Dendritic cell treated with granulocyte-macrophage colony-stimulating factor and Interleukin-4, amounts not matched to agents 40 ng/mL and 50 ng/mL, for 4 days (primary cell): ENCODE results near the gene ECE2.
"Not testable (repeated sequence)": the region's sequence is repeated elsewhere in the genome, so short reads cannot be mapped to it uniquely, and the experiment has no call there.

Experiments used
- H3K27ac Mint-ChIP-seq: one replicate; pipeline ENCODE4 v1.8.0; 2022; ENCODE audit warnings: mild to moderate bottlenecking, mixed read lengths
- H3K27me3 Mint-ChIP-seq: one replicate; pipeline ENCODE4 v1.8.0; 2022; ENCODE audit warnings: mild to moderate bottlenecking, mixed read lengths
- H3K36me3 Mint-ChIP-seq: one replicate; pipeline ENCODE4 v1.8.0; 2022; ENCODE audit warnings: low read depth, mixed read lengths
- H3K4me1 Mint-ChIP-seq: one replicate; pipeline ENCODE4 v1.8.0; 2022; ENCODE audit warnings: low read depth, mixed read lengths
- H3K4me3 Mint-ChIP-seq: one replicate; pipeline ENCODE4 v1.8.0; 2022; ENCODE audit warnings: mild to moderate bottlenecking, moderate library complexity, mixed read lengths
- H3K9me3 Mint-ChIP-seq: one replicate; pipeline ENCODE4 v1.8.0; 2022; ENCODE audit warnings: mixed read lengths
- intact Hi-C: fragments of 100-400 bp; cut with micrococcal nuclease; formaldehyde crosslinking; loops from one replicate; pipeline ENCODE4 v1.15.0; 2022

Gene ECE2

DNA sequence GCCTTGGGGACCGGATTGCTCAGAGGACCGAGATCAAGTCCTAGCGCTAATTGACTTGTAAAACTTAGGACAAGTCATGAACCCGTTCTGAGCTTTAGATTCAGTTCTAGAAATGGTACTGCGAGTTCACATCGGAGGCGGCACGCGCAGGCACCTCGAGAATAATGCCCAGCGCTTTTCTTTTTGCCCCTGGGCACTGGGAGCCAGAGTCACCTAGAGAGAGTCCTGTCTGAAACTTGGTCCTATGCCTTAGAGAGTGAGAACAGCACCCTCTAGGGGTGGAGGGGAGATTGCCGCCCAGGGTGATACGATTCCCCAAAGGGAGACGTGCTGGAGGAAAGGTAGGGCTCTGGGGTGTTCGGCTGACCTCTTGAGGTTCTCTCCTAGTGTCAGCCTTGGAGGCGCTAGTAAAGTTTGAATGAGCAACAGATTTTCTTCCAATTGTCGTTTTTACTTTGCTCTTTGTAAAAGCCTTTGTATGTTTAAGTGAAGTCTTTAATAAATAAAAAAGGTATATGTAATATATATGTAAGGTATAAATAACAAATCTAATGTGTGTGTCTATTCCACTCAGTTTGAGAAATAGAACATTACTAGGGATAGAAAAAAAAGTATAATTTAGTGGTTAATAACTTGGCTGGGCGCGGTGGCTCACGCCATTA is 25.5 kb upstream of the ECE2 start:
- Mint-ChIP-seq H3K27me3 (no peaks in the 10 kb centered on the region), H3K4me1 (peaks cover 27% of the 10 kb centered on the region), H3K36me3 (peaks cover 15% of the 10 kb centered on the region), H3K27ac (peak overlapping the region; percentile 99), H3K4me3 (peak overlapping the region; percentile 93), H3K9me3 (no peaks in the 10 kb centered on the region)
- intact Hi-C loops: loop anchor here (1.0 to 5.0 kb wide), 3 partner anchors 23 to 355 kb away; partner anchors contain the start of gene ABCC5

DNA sequence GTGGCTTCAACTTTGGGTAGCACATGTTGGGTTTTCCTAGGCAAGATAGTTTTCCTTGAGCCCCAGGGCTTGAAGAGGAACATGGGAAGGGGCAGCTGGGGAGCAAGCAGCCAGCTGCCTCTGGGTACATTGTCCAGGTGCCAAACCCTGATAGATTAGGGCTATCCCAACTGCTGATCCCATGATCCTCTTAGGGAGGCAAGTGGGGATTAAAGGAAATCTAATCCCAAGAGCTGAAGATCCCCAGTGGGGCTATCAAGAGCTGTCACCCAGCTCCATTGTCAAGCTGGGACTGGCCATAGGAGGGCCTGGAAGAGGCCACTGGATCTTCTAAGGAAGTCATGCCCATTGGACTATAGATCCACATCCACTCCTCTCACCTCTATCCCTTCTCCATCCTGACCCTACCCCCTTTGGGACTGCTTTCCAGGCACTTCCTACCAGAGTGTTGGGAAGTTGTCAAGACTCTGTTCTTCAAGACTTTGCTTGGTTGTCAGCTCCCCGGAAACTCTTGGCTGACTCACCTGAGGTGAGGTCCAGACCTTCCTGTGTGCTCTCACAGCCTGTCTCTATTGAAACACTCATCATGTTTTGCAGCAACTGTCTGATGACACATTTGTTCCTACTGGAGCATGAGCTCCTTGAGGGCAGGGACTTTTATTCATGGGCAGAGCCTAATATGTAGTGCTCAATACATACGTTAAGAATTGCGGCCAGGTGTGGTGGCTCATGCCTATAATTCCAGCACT is 20.4 kb upstream of the ECE2 start:
- Mint-ChIP-seq H3K4me1 (peaks cover 9% of the 10 kb centered on the region), H3K9me3 (no peaks in the 10 kb centered on the region), H3K27me3 (peaks cover 27% of the 10 kb centered on the region), H3K4me3 (no peak overlapping the region), H3K27ac (no peak overlapping the region), H3K36me3 (peaks cover 16% of the 10 kb centered on the region)
- intact Hi-C loops: no loop called here

- intact Hi-C loops: no loop called here
- Mint-ChIP-seq H3K27ac (no peak overlapping the region), H3K36me3 (peaks cover 16% of the 10 kb centered on the region), H3K9me3 (no peaks in the 10 kb centered on the region), H3K27me3 (peaks cover 44% of the 10 kb centered on the region), H3K4me1 (peaks cover 21% of the 10 kb centered on the region), H3K4me3 (no peak overlapping the region)
Measured at GRCh38 chr3:184257083-184257915, 18.5 kb upstream of the ECE2 start.

DNA sequence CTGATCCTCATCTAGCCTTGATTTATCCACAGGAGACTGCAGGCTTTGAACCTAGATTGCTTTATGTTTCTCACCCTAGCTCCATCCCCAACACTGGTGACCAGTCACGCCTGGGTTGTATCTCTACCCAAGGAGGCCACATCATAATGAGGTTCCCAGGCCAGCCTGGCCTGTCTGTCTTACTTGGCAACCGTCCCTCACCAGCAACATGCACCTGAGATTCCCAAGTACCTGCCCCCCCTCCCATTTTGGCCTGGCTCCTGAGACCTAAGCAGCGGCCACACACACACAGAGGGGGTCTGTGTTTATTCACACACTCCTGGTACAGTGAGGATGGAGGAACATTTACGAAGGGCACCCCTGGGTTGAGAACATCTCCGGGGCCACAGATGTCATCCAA is 16.9 kb upstream of the ECE2 start:
- Mint-ChIP-seq H3K27ac (no peak overlapping the region), H3K27me3 (peaks cover 58% of the 10 kb centered on the region), H3K9me3 (no peaks in the 10 kb centered on the region), H3K4me3 (no peak overlapping the region), H3K36me3 (peaks cover 16% of the 10 kb centered on the region), H3K4me1 (peaks cover 29% of the 10 kb centered on the region)
- intact Hi-C loops: no loop called here

DNA sequence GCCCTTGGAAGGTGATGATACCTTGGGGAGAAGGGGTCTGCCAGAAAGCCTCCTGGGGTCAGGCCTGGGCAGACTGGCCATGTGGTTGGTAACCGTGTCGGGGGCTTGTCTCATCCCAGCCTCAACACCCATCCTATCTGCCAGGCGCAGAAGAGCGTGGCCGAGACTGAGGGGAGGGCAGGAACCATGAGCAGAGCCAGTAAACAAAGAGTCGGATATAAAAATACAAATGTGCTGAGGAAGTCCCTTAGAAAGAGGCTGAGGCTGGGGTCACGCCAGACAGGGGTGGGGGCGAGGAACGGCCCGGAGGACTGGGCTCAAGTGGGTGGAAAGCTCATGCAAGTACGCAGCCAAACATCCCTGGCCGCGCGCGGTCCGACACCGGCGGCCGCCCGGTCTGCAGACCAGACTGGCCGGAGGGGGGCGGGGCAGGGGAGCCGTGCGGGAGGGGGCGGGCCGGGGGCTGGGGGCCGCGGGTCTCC is 16.4 kb upstream of the ECE2 start:
- Mint-ChIP-seq H3K27ac (no peak overlapping the region), H3K27me3 (peaks cover 62% of the 10 kb centered on the region), H3K4me1 (peaks cover 29% of the 10 kb centered on the region), H3K36me3 (peaks cover 16% of the 10 kb centered on the region), H3K4me3 (peak overlapping the region; percentile 44), H3K9me3 (no peaks in the 10 kb centered on the region)
- intact Hi-C loops: no loop called here

DNA sequence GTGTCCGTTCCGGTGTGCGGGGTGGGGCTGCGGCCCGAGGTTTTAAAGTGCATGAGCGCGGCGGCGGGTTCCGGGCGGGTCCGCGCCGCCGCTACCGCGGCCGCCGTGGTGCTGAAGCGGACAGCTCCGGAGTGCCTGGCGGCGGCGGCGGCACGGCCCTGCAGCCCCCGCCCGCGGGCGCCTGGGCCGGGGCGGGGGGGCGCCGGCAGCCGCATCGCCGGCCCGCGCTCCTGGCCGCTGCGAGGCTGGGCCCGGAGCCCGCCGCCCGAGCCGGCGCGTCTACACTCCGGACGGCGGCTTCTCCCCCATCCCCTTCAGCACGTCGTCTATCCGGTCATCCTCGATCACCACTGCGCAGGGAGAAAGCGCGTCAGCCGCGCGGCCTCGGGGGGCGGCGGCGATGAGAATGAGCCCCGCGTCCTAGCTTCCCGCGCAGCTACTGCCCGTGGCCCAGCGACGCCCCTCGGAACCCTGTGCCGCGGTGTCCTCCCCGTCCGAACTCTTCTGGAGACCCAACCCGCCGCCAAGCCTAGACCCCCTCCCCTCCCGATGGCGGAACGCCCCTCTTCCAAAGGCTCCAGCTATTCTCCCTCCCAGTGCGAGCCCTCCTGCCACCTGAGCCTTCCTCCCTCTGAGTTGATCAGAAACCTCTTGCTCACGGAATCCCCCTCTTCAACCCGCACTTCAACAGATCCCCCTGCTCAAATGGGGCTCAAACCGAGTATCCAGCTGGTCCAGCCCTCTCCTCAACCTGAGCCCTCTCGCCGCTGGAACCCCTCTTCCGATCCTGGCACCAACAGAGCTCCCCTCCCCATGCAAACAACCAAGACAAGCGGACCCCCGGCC is 15.7 kb upstream of the ECE2 start:
- Mint-ChIP-seq H3K27ac (no peak overlapping the region), H3K4me1 (peaks cover 29% of the 10 kb centered on the region), H3K36me3 (peaks cover 16% of the 10 kb centered on the region), H3K27me3 (peaks cover 66% of the 10 kb centered on the region), H3K9me3 (no peaks in the 10 kb centered on the region), H3K4me3 (peak overlapping the region; percentile 68)
- intact Hi-C loops: no loop called here

GRCh38 chr3:184260724-184261269 is 15.0 kb upstream of the ECE2 start:
- intact Hi-C loops: no loop called here
- H3K36me3 Mint-ChIP-seq: peaks cover 16% of the 10 kb centered on the region
- peaks cover 29% of the 10 kb centered on the region for H3K4me1 Mint-ChIP-seq
- H3K4me3 Mint-ChIP-seq: peak overlapping the region; percentile 68
- peaks cover 68% of the 10 kb centered on the region for H3K27me3 Mint-ChIP-seq
- H3K9me3 Mint-ChIP-seq: no peaks in the 10 kb centered on the region
- H3K27ac Mint-ChIP-seq: no peak overlapping the region

- intact Hi-C loops: no loop called here
- Mint-ChIP-seq H3K4me3 (peak within 1 kb of the TSS; percentile 68), H3K4me1 (peaks cover 29% of the 10 kb centered on the region), H3K27ac (no peak within 1 kb of the TSS), H3K9me3 (no peaks in the 10 kb centered on the region), H3K27me3 (peaks cover 72% of the 10 kb centered on the region), H3K36me3 (peaks cover 16% of the 10 kb centered on the region)
Measured at GRCh38 chr3:184261270-184261853, 14.5 kb upstream of the ECE2 start, which contains the start of gene CAMK2N2. Gene CAMK2N2, minus strand, starts transcription at chr3:184261553. Its CDS starts 268 bp downstream, at chr3:184261285.

DNA sequence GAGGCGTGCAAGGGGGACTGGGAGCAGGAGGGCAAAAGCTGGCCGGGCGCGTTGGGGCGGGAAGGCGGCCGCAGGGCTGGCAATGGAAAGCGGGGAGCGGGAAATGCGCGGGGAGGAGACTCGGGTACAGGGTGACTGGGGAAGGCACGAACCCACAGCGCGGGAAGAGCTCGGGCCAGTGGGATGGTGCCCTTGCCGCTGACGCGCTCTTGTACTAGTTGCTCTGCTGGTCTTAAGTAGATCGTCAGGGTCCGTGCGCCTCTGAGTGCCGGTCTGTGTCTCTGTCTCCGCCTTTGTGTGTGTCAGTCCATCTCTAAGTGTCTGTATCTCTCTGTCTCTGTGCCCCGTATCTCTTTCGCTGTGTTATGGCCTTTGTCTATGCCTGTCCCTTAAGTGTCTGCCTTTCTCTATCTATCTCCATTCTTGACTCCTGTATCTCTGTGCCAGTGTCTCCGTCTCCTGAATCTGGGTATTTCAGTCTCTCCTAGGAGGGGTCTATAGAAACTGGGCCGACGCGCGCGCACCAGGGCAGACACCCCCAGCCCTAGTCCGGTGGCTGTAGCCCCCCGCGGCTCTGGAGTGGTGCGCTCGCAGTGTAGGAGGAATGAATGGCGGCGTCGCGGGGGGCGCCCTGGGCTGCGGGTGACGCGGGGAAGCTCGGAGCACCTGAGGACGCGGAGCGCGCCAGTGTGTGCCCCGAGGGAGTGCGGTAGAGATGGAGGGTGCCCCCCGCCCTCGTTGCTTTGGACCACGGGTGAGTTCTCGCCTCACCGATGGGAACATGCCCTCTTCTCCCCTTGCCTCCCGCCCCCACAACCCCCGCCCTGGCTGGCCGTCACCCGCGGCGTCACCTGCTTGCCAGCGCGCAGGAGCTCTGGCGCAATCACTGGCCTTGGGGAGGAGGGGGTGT is 13.7 kb upstream of the ECE2 start:
- H3K4me3 Mint-ChIP-seq: peak overlapping the region; percentile 68
- H3K27ac Mint-ChIP-seq: no peak overlapping the region
- peaks cover 29% of the 10 kb centered on the region for H3K4me1 Mint-ChIP-seq

GRCh38 chr3:184262764-184263179 is 13.1 kb upstream of the ECE2 start:
- H3K4me1 Mint-ChIP-seq: peaks cover 29% of the 10 kb centered on the region
- no peaks in the 10 kb centered on the region for H3K9me3 Mint-ChIP-seq
- H3K27ac Mint-ChIP-seq: no peak overlapping the region
- no peak overlapping the region for H3K4me3 Mint-ChIP-seq
- intact Hi-C loops: no loop called here
- H3K36me3 Mint-ChIP-seq: peaks cover 11% of the 10 kb centered on the region
- peaks cover 76% of the 10 kb centered on the region for H3K27me3 Mint-ChIP-seq

More for the DNA sequence above, 13.7 kb upstream of the ECE2 start:
- H3K27me3 Mint-ChIP-seq: peaks cover 75% of the 10 kb centered on the region
- H3K36me3 Mint-ChIP-seq: peaks cover 16% of the 10 kb centered on the region
- H3K9me3 Mint-ChIP-seq: no peaks in the 10 kb centered on the region
- intact Hi-C loops: no loop called here

- peaks cover 70% of the 10 kb centered on the region for H3K27me3 Mint-ChIP-seq
- H3K9me3 Mint-ChIP-seq, H3K4me3 Mint-ChIP-seq, H3K4me1 Mint-ChIP-seq, H3K27ac Mint-ChIP-seq, H3K36me3 Mint-ChIP-seq, intact Hi-C loops: not testable (repeated sequence)
Measured at GRCh38 chr3:184267249-184267648, 8.6 kb upstream of the ECE2 start.

DNA sequence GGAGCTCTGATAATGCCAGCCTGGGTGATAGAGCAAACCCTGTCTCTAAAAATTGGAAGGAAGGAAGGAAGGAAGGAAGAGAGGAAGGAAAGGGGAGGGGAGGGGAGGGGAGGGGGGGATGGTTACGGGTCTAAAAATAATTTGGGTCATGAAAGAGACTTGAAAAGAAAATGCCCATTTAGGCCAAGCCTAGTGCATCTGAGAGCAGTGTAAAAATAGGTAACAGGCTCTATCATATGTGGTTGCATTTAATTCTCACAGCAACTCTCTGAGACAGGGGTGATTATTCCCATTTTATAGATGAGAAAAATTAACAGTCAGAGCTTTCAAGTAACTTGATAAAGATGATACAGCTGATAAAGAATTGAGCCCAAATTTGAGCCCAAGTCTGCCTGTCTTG is 3.6 kb upstream of the ECE2 start:
- intact Hi-C loops: no loop called here
- Mint-ChIP-seq H3K9me3 (no peaks in the 10 kb centered on the region), H3K4me3 (no peak overlapping the region)

More for the DNA sequence above, 3.6 kb upstream of the ECE2 start:
- peaks cover 1% of the 10 kb centered on the region for H3K4me1 Mint-ChIP-seq
- H3K27ac Mint-ChIP-seq: no peak overlapping the region
- no peaks in the 10 kb centered on the region for H3K36me3 Mint-ChIP-seq
- peaks cover 70% of the 10 kb centered on the region for H3K27me3 Mint-ChIP-seq
